GM19463 (cell line): Measurements from ENCODE around the gene GZMM.

ENCODE experiments used
- ATAC-seq: cut with Tn5 transposase; IDR thresholded peaks from one replicate; pipeline ENCODE4 v1.9.1; 2021; ENCODE audit warnings: mild to moderate bottlenecking, moderate library complexity; ENCODE audit not compliant: unreplicated experiment

GZMM gene

DNA sequence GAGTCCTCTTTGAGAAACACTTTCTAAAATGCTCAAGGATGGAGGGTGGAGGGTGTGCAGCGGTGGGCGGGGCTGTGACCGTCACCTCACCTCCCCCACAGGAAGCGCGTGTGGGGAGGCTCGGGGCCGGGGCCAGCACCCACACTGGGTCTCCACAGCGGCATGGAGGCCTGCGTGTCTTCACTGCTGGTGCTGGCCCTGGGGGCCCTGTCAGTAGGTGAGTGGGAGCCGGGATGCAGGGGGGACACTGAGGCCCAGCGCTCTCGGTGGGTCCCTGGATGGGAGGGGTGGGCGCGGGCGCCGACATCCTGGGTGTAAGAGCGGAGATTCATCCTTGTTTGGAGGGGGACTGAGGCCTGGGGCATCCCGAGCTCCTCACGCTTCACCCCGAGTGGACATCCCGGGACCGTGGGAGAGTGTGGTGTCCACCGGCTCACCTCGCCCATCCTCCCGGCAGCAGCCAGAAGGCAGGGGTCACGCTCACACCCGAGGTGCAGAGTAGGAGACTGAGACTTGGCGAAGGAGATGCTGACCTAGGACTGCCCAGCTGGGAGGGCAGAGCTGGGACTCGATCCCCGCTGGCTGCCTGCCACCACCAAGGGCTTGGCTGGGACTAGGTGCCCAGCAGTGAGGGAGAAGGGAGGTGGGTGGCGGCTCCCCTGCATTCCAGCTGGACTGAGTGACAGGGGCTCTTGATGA, at the start of gene GZMM:
Gene GZMM, plus strand, starts transcription at position 144 of the 699 bp plus-strand sequence. Its CDS starts 19 bp downstream, at position 163.
- no peak for ATAC-seq

DNA sequence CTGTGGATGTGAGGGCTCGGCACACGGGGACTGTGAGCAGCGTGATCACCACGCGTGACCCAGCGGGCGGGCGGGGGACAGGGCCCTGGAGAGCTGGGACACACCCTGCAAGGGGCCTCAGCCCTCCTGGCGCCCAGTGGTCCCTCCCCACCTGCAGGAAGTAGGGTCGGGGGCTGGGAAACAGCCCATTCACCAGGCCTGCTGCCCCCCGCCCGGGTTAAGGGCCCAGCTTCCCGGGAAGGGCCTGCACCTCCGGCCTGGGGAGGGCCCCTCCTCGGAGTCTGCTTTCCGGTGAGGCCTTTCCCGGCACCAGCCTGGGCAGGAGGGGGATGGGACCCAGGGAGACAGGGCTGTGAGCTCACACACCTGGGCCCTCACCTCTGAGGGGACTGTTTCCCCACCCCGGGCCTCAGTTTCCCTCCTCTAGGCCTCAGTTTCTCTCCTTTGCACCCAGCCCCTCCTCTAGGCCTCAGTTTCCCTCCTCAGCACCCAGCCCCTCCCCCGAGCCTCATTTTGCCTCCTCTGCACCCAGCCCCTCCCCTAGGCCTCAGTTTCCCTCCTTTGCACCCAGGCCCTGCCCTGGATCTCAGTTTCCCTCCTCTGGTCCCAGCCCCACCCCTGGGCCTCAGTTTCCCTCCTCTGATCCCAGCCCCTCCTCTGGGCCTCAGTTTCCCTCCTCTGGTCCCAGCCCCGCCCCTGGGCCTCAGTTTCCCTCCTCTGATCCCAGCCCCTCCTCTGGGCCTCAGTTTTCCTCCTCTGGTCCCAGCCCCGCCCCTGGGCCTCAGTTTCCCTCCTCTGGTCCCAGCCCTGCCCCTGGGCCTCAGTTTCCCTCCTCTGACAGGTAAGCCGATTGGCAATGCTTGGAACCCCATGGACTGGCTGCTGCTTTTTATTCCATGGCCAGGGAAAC, 49.4 kb upstream of the GZMM start:
- ATAC-seq: no peak

DNA sequence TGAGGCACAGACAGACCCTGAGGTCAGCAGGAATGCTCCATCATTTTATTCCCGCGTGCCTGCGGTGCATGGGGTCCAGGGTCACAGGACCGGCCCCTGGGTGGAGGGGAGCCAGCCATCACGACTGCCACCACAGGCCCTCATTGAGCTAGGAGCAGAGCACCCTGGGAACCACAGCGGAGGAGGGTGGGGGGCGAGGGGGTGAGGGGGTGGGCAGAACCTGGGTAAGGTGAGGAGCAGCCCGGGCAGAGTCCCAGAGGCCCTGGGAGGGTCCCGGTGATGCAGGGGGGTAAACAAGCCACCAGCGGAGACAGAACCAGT, 48.8 kb upstream of the GZMM start:
- ATAC-seq: no peak

DNA sequence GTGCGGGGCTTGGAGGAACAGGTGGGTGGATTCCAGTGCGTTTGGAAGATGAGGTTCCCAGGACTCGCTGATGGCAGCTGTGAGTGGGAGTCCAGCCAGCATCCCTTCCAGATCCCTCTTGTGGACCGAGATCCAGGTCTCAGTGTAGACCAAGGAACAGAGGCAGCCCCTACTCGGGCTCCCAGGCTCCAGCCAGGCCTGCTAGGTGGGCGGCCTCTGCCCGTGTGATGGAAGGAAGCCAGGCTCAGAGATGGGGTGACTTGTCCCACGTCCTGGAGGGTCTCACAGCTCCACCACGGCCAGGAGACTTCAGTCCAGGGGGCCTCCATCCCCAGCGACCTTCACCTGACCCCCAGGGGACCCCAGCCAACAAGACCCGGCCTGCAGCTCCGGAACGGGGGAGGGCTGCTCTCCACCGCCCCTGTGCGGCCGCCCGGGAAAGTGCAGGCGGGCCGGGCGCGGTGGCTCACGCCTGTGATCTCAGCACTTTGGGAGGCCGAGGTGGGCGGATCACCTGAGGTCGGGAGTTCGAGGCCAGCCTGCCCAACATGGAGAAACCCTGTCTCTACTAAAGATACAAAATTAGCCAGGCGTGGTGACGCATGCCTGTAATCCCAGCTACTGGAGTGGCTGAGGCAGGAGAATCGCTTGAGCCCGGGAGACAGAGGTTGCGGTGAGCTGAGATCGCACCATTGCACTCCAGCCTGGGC, 48.3 kb upstream of the GZMM start:
- no peak for ATAC-seq

DNA sequence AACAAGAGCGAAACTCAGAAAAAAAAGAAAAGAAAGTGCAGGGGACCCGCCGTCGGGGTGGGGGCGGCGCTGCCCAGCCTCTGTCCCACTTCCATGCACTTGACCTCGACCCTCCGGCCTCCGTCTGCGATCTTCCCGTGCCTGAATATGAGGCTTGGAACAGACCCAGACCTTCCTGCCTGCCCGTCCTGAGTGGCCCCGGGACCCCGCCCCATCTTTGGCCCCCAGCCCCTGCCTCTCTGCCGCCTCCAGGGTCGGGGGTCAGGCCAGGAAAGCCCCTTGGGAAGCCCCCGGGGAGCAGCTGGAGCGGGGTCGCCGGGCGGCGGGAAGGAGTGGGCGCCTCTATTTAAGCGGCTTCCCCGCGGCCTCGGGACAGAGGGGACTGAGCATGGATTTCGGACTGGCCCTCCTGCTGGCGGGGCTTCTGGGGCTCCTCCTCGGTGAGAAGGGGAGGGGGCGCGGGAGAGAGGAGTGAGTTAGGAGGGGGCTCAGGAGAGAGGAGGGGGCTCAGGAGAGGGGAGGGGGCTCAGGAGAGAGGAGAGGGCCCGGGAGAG, 47.7 kb upstream of the GZMM start, which contains the start of gene MADCAM1:
Gene MADCAM1, plus strand, starts transcription at position 375 of the 554 bp plus-strand sequence. Its CDS starts 14 bp downstream, at position 389.
- no peak for ATAC-seq

DNA sequence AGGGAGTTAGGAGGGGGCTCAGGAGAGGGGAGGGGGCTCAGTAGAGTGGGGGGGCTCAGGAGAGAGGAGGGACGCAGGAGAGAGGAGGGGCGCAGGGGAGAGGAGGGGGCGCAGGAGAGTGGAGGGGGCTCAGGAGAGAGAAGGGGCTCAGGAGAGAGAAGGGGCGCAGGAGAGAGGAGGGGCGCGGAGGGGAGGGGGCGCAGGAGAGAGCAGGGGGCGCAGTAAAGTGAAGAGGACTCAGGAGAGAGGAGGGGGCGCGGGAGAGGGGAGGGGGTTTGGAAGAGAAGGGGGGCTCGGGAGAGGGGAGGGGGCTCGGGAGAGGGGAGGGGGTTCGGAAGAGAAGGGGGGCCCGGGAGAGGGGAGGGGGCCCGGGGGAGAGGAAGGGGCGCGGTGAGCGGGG, 46.9 kb upstream of the GZMM start:
- ATAC-seq: no peak

DNA sequence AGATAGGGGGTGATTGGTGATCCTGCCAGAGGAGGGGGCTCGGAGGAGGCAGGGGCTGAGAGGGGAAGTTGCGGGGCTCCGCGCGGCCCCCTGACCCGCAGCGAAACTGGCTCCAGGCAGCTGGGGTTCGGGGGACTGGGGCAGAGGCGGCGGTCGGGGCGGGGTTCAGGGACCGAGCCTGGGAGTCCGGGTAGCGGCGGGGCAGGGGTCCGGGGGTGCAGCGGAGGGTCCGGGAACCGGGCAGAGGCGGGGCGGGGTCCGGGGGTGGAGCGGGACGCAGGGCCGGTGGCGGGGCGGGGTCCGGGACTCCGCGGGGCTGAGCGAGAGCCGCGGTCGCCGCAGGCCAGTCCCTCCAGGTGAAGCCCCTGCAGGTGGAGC, 46.4 kb upstream of the GZMM start:
- no peak for ATAC-seq

DNA sequence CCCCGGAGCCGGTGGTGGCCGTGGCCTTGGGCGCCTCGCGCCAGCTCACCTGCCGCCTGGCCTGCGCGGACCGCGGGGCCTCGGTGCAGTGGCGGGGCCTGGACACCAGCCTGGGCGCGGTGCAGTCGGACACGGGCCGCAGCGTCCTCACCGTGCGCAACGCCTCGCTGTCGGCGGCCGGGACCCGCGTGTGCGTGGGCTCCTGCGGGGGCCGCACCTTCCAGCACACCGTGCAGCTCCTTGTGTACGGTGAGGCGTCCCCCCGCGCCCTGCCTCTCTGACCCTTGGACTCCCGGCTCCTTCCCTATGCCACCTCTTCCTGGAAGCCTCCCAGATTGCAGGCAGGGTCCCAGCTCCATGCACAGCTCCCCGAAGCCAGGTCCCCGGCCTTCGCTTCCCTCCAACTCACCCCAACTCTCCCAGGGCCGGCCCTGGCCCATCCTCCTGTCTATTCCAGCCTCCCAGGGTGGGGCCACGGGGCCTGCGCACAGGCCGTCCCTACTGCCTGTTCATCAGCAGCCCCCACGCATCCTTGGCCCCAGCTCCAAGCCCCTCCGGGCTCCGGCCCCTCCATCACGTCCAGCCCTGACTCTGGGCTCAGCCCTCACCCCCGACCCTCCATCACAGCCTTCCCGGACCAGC, 45.9 kb upstream of the GZMM start:
- no peak for ATAC-seq

DNA sequence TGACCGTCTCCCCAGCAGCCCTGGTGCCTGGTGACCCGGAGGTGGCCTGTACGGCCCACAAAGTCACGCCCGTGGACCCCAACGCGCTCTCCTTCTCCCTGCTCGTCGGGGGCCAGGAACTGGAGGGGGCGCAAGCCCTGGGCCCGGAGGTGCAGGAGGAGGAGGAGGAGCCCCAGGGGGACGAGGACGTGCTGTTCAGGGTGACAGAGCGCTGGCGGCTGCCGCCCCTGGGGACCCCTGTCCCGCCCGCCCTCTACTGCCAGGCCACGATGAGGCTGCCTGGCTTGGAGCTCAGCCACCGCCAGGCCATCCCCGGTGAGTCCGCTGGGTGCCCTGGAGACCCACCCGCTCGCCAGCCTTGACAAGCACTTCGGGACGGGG, 45.4 kb upstream of the GZMM start:
- no peak for ATAC-seq

DNA sequence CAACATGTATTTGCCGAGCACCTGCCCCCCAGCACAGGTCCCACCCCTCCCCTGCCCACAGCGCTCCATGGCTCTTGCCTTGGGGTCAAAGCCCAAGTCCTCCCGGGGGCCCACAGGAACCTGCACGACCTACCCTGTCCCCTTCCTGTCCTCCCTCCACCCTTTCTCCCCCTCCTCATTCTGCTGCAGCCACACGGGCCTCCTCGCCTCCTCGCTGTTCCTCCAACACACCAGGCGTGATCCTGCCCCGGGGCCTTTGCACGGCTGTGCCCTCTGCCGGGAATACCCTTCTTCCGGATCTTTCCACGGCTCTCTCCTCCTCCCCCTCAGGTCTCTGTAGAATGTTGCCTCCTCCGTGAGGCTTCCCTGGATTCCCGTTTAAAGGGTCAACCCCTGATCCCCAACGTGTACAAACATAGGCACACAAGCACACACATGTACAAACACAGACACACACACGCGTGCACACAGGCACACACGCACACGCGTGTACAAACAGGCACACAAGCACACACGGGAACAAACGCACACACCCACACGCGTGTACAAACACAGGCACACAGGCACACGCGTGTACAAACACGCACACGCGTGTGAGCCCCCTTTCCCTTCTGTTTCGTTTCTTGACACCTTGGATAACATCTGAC, 44.8 kb upstream of the GZMM start:
- no peak for ATAC-seq

DNA sequence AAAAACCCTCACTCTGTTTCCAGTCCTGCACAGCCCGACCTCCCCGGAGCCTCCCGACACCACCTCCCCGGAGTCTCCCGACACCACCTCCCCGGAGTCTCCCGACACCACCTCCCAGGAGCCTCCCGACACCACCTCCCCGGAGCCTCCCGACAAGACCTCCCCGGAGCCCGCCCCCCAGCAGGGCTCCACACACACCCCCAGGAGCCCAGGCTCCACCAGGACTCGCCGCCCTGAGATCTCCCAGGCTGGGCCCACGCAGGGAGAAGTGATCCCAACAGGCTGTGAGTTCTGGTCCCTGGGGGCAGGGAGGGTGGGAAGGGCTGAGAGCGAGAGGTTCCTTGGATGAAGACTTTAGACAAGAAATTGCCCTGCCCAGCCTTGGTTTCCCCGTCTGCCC, 42.2 kb upstream of the GZMM start:
- no peak for ATAC-seq

DNA sequence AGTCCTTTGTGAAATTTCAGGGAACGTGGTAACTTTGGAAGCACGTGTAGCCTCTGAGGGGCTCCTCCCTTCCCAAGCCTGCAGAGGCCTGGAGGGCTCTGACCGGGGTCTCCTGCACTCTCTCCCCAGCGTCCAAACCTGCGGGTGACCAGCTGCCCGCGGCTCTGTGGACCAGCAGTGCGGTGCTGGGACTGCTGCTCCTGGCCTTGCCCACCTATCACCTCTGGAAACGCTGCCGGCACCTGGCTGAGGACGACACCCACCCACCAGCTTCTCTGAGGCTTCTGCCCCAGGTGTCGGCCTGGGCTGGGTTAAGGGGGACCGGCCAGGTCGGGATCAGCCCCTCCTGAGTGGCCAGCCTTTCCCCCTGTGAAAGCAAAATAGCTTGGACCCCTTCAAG, 39.2 kb upstream of the GZMM start:
- no peak for ATAC-seq

DNA sequence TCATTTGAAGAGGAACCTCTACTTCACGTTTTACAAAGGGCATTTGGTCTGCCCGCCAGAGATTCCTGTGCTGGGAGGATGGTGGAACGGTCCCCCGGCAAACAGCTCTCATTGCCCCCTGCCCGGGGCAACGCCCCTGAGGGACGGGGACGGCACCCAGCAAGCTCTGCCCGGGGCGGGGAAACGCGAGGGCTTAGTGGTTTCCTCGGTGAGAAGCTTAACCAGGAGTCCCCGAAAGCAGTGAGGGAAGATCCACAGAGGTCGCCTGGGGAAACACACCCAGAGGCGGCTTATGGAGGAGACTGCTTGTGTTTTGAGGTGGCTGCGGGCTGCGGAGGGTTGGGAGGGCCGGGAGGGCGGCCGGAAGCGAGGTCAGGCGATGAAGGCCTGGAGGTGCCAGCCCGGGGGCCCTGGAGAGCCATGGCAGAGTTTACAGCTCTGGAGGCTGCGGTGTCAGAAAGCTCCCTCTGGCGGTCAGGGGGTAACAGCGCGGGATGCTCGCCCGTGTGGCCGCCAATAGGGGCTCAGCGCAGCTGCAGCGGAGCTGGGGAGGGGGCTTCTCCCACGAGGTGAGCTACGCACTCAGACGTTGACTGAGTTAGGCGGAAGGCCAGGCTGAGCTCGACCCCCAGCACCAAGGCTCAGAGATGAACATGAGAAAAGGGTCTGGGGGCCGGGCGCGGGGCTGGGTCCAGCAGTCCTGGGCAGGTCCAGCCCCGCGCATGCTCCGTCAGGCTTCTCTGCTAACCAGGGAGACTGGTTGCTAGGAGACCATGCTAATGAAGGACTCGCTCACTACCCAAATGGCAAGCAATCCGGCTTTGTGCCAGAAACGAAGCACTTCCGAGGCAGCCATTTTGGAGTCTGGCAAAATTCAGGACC, 37.2 kb upstream of the GZMM start:
- peak; percentile 73 for ATAC-seq

DNA sequence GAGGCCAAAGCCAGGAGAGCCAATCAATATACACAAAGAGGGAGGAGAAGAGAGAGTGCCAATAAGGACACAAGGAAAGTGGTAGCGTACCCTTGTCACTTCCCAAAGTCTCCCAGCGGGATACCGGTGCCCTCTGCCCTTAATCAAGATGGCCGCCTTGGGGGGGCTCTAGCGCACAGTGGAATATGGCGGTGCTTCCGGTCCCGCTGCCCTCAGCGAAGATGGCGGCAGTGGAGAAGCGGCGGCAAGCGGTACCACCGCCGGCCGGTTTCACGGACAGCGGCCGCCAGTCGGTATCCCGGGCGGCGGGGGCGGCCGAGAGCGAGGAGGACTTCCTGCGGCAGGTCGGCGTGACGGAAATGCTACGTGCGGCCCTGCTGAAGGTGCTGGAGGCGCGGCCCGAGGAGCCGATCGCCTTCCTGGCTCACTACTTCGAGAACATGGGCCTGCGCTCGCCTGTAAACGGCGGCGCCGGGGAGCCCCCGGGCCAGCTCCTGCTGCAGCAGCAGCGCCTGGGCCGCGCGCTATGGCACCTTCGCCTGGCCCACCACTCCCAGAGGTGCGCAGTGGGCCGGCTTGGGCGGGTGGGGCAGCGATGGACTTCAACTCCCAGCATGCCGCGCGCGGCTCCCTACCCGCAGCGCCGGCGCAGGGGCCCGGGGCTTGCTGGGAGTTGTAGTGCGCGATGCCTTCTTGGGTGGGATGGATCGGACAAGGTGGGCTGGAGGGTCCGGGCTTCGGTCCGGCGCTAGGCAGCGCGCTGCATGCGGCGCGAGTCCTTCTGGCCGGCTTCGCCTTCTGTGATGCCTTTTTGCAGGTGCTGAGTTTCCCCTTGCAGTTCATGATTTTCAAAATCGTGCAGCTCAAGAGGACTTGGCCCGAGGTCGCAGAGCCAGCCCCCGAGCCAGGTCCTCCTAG, 36.3 kb upstream of the GZMM start, which contains the start of gene TPGS1:
Gene TPGS1, plus strand, starts transcription at position 212 of the 918 bp plus-strand sequence. Its CDS starts 10 bp downstream, at position 222.
- peak; percentile 53 for ATAC-seq

DNA sequence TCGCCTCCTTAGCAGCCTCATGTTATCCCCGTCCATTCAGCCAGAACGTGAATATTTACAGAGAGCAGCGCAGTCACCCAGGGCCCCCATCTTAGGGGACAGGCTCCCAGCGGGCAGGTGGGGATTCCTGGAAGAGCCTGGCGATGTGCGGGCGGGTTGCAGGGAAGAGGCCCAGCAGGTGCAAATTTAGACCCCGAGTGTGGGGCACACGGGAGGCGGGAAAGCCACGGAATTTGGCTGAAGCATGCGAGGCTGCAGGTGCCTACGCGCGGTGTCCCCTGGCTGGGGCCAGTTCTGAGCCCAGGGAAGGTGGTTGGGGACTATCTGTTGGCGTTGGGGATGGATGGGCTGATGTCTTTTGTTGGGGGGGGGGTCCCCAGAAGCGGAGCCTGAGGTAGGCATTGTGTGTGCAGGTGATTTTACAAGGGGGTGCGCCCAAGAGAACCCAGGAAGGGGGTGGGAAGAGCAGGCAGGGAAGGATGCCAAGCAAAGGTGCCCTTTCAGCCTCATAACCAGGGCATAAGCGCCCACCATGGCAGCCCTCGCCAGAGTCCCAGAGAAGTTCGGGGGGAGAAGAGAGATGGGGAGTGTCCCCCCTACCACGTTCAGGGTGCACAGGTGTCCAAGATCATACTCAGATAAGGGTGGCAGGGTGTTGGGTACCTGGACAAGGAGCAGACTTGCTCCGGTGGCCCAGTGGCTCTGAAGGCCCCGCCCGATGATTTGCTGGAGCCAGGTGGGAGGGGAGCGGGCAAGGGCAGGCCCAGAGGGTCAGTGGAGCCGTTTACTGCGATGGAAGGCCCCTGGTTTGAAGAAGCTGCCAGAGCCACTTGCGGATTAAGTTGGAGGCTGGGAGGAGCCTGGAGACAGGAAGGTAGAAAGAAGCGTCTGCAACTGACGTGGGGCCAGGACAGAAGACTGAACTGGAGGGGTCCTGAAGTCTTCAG, 35.4 kb upstream of the GZMM start:
- no peak for ATAC-seq

DNA sequence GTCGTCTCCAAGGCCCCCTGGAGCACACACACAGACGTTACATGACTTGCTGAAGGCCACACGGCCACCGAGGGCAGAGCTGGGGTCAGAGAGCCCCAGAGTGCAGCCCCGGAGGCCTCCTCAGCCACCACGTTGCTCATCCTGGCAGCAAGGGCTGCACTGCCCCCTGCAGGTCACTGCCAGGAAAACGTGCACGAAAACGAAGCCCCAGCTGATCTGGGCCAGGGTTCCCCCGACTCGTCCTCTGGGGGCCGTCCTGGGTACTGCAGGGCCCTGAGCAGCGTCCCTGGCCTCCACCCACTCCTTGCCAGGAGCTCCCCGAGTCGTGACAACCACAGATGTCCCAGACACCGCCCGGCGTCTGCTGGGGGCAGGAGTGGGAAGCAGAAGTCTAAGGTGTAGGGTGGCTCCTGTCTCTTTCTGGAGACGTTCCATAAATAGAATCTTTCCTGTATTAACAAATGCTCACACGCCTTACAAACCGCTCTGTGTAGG, 33.2 kb upstream of the GZMM start:
- ATAC-seq: no peak
